CD4-positive, alpha-beta T cell (primary cell): ENCODE measurements around the gene RIPOR2. TPM values are rescaled to one million over a fixed set of nuclear protein-coding genes. Genes with fewer than 3 reads are reported as not detected.

Experiments
- ATAC-seq: fragments of 200-7000 bp; cut with Tn5 transposase; one replicate; pipeline ENCODE4 v1.10.0; 2022; ENCODE audit warnings: mild to moderate bottlenecking; ENCODE audit not compliant: poor library complexity
- CTCF ChIA-PET: fragments of 350-600 bp; sonication (Branson Sonifier 250); formaldehyde crosslinking; loops from one replicate; lab custom pipeline; 2021; ENCODE audit warnings: antibody characterized with exemption, inconsistent platforms; lab: Charles Lee
- POLR2A ChIA-PET: fragments of 350-600 bp; sonication (Branson Sonifier 250); formaldehyde crosslinking; loops from one replicate; lab custom pipeline; 2021; ENCODE audit warnings: antibody characterized with exemption, inconsistent platforms; lab: Charles Lee
- DNase-seq, 14 experiments: peaks; one replicate each; pipeline ENCODE4 v3.0.0-alpha.2; 2013 to 2020; ENCODE audit warnings: mixed read lengths in 2 of 14
- H3K27ac ChIP-seq, 2 donors: one replicate each; pipeline versions ENCODE4 v1.5.1 to v1.7.0; 2013; ENCODE audit warnings: low read length in 2 of 2, low read depth in 1 of 2, mild to moderate bottlenecking in 1 of 2
- H3K27me3 ChIP-seq, 2 experiments: 1 replicate in 1 of 2; 2 replicates in 1 of 2; pipeline versions ENCODE4 v1.6.1 to v1.7.0; 2013; ENCODE audit warnings: low read length in 2 of 2, control low read depth in 1 of 2, mild to moderate bottlenecking in 1 of 2, moderate library complexity in 1 of 2; ENCODE audit not compliant: insufficient read depth in 2 of 2, control insufficient read depth in 1 of 2
- H3K36me3 ChIP-seq: one replicate; pipeline ENCODE4 v1.6.1; 2013; ENCODE audit warnings: low read length, control low read depth; ENCODE audit not compliant: insufficient read depth
- H3K4me1 ChIP-seq: one replicate; pipeline ENCODE4 v1.6.1; 2013; ENCODE audit warnings: low read length, control low read depth; ENCODE audit not compliant: insufficient read depth
- H3K4me3 ChIP-seq: one replicate; pipeline ENCODE4 v1.5.1; 2013; ENCODE audit warnings: mild to moderate bottlenecking, low read length, moderate library complexity
- H3K9me3 ChIP-seq, 2 experiments: 1 replicate in 1 of 2; 2 replicates in 1 of 2; pipeline versions ENCODE4 v1.6.1 to v1.7.0; 2013; ENCODE audit warnings: low read length in 2 of 2, mild to moderate bottlenecking in 2 of 2, control low read depth in 1 of 2, moderate library complexity in 1 of 2; ENCODE audit not compliant: control insufficient read depth in 1 of 2, insufficient read depth in 1 of 2
- H3K27ac Mint-ChIP-seq: one replicate; pipeline ENCODE4 v1.8.0; 2020; ENCODE audit warnings: mixed read lengths
- H3K27me3 Mint-ChIP-seq: one replicate; pipeline ENCODE4 v1.8.0; 2021; ENCODE audit warnings: mixed read lengths
- H3K36me3 Mint-ChIP-seq: one replicate; pipeline ENCODE4 v1.8.0; 2021; ENCODE audit warnings: low read depth, mixed read lengths
- H3K4me1 Mint-ChIP-seq: one replicate; pipeline ENCODE4 v1.8.0; 2021; ENCODE audit warnings: low read depth, mixed read lengths
- H3K4me3 Mint-ChIP-seq: one replicate; pipeline ENCODE4 v1.8.0; 2020; ENCODE audit warnings: mild to moderate bottlenecking, mixed read lengths
- H3K9me3 Mint-ChIP-seq: one replicate; pipeline ENCODE4 v1.8.0; 2020; ENCODE audit warnings: mixed read lengths
- CTCF ChIP-seq: fragments of 200-600 bp; IDR thresholded peaks from one replicate; pipeline ENCODE4 v1.8.0; 2022; ENCODE audit warnings: antibody characterized with exemption, mild to moderate bottlenecking
- intact Hi-C, 2 experiments: fragments of 100-400 bp; cut with DNase I in 1 of 2; cut with micrococcal nuclease in 1 of 2; formaldehyde crosslinking; loops; one replicate each; pipeline versions ENCODE4 v1.15.1 to v1.9.0; 2023 to 2025; cut with DNase I, micrococcal nuclease
- total RNA-seq, 174 experiments: library from RNA in 2 of 174; stranded (reverse) in 2 of 174; gene quantifications; one replicate each; pipeline ENCODE4 v1.2.3 and lab custom pipeline; 2021 to 2026

The RIPOR2 gene
- total RNA-seq, 2 experiments from 2014 or later = 123 to 129 TPM

GRCh38 chr6:24799541-24799915 is 136.2 kb downstream of the RIPOR2 start:
- Mint-ChIP-seq H3K9me3 (no peaks in the 10 kb centered on the region), H3K36me3 (peaks cover 39% of the 10 kb centered on the region), H3K27ac (peak overlapping the region; percentile 67), H3K4me1 (peaks cover 11% of the 10 kb centered on the region), H3K27me3 (no peaks in the 10 kb centered on the region), H3K4me3 (no peak overlapping the region)
- Histone ChIP-seq H3K36me3 (peaks cover 32% of the 10 kb centered on the region), H3K4me1 (no peaks in the 10 kb centered on the region), H3K27me3 (no peaks in the 10 kb centered on the region), H3K27ac (no peak overlapping the region), H3K9me3 (no peaks in the 10 kb centered on the region), H3K4me3 (no peak overlapping the region)
- TF ChIP-seq CTCF = no peak
- CTCF ChIA-PET = interaction anchor here (0.7 to 1.2 kb wide), 2 partner anchors 20 to 96 kb away, joined by 3 read pairs; no protein-coding TSS in a partner anchor
- ATAC-seq (no peak), DNase-seq (no peak)
- intact Hi-C loops = no loop called here
- POLR2A ChIA-PET = interaction anchor here (0.8 kb wide), 1 partner anchor 50 kb away, joined by 3 read pairs; no protein-coding TSS in a partner anchor

- DNase-seq (no peak), ATAC-seq (no peak)
- no peak within 1 kb of the TSS for H3K4me3 Mint-ChIP-seq
- ChIA-PET CTCF (interaction anchor here (0.7 to 1.2 kb wide), 2 partner anchors 19 to 95 kb away, joined by 3 read pairs; no protein-coding TSS in a partner anchor), POLR2A (interaction anchor here (0.8 to 2.1 kb wide), 3 partner anchors 12 to 51 kb away, joined by 3 to 13 read pairs (median 3); partner anchors contain the start of gene GMNN)
- no peak for TF ChIP-seq CTCF
- Histone ChIP-seq H3K36me3 (peaks cover 27% of the 10 kb centered on the region), H3K9me3 (no peaks in the 10 kb centered on the region), H3K27ac (no peak within 1 kb of the TSS), H3K27me3 (no peaks in the 10 kb centered on the region), H3K4me3 (no peak within 1 kb of the TSS), H3K4me1 (no peaks in the 10 kb centered on the region)
- H3K36me3 Mint-ChIP-seq = peaks cover 33% of the 10 kb centered on the region
- no peaks in the 10 kb centered on the region for H3K27me3 Mint-ChIP-seq
- intact Hi-C loops = no loop called here
- H3K27ac Mint-ChIP-seq = peak within 1 kb of the TSS; percentile 67
- H3K4me1 Mint-ChIP-seq = peaks cover 11% of the 10 kb centered on the region
- no peaks in the 10 kb centered on the region for H3K9me3 Mint-ChIP-seq
These were observed 136.8 kb downstream of the RIPOR2 start, which contains the start of gene ARMH2 for GRCh38 chr6:24798740-24799540. Gene ARMH2 (minus strand): TSS chr6:24798917. CDS start chr6:24798857, 60 bp downstream.

- ATAC-seq (no peak), DNase-seq (no peak)
- Mint-ChIP-seq H3K4me1 (peaks cover 11% of the 10 kb centered on the region), H3K27me3 (no peaks in the 10 kb centered on the region), H3K9me3 (no peaks in the 10 kb centered on the region), H3K36me3 (peaks cover 21% of the 10 kb centered on the region), H3K4me3 (no peak overlapping the region), H3K27ac (peak overlapping the region; percentile 30)
- intact Hi-C loops = no loop called here
- Histone ChIP-seq H3K27me3 (no peaks in the 10 kb centered on the region), H3K9me3 (no peaks in the 10 kb centered on the region), H3K4me1 (no peaks in the 10 kb centered on the region), H3K36me3 (peaks cover 15% of the 10 kb centered on the region), H3K4me3 (no peak overlapping the region), H3K27ac (no peak overlapping the region)
- POLR2A ChIA-PET = interaction anchor here (0.6 to 2.1 kb wide), 4 partner anchors 13 to 76 kb away, joined by 3 to 13 read pairs (median 4); partner anchors contain the start of gene GMNN
- TF ChIP-seq CTCF = no peak
- CTCF ChIA-PET = interaction anchor here (0.5 to 1.4 kb wide), 3 partner anchors 11 to 251 kb away, joined by 3 read pairs; no protein-coding TSS in a partner anchor
These were observed 138.1 kb downstream of the RIPOR2 start for GRCh38 chr6:24797596-24798216.
